Measurements from ENCODE around the gene KCTD3. TPM values are rescaled to one million over a fixed set of nuclear protein-coding genes. Genes with fewer than 3 reads are reported as not detected.

Gene KCTD3
- total and polyA plus RNA-seq, 2 of the 13 experiments (the other 11 are each of a cell fraction or from before 2014, with no cell fraction given): 49.8 to 68.1 TPM

- TF ChIP-seq, protein P1, sequence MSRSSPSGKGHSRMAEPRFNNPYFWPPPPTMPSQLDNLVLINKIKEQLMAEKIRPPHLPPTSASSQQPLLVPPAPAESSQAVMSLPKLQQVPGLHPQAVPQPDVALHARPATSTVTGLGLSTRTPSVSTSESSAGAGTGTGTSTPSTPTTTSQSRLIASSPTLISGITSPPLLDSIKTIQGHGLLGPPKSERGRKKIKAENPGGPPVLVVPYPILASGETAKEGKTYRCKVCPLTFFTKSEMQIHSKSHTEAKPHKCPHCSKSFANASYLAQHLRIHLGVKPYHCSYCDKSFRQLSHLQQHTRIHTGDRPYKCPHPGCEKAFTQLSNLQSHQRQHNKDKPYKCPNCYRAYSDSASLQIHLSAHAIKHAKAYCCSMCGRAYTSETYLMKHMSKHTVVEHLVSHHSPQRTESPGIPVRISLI (CRISPR knock-in tag; IDR thresholded peaks at IDR 0.05; ENCODE audit: borderline replicate concordance): peak; percentile 40; the same call in 1 of the 2 replicates
- TF ChIP-seq SETDB1 (CRISPR knock-in tag; IDR thresholded peaks at IDR 0.05; ENCODE audit: borderline replicate concordance) (no peak), ZNF562 (CRISPR knock-in tag; IDR thresholded peaks at IDR 0.05; ENCODE audit: borderline replicate concordance) (no peak), ONECUT2 (CRISPR knock-in tag; IDR thresholded peaks at IDR 0.05) (no peak), ZFP36L1 (CRISPR knock-in tag; IDR thresholded peaks at IDR 0.05) (no peak), LCORL (IDR thresholded peaks at IDR 0.05) (no peak), LCORL (CRISPR knock-in tag; IDR thresholded peaks at IDR 0.05) (no peak), CCDC6 (CRISPR knock-in tag; IDR thresholded peaks at IDR 0.05) (no peak), TFAP4 (IDR thresholded peaks at IDR 0.05; ENCODE audit: borderline replicate concordance, low read depth) (peak; percentile 63; the same call in 1 of the 2 replicates), ZMAT3 (CRISPR knock-in tag; conservative IDR thresholded peaks at IDR 0.05) (no peak), IRX3 (CRISPR knock-in tag; IDR thresholded peaks at IDR 0.05; ENCODE audit: borderline replicate concordance, low read depth) (no peak), TAF1 (CRISPR knock-in tag; IDR thresholded peaks at IDR 0.05) (no peak), KDM3A (CRISPR knock-in tag; IDR thresholded peaks at IDR 0.05; ENCODE audit: low read depth) (no peak), HBP1 (CRISPR knock-in tag; IDR thresholded peaks at IDR 0.05; ENCODE audit: low read depth) (no peak), ZFX (CRISPR knock-in tag; IDR thresholded peaks at IDR 0.05; ENCODE audit: low read depth) (no peak), TSC22D2 (CRISPR knock-in tag; IDR thresholded peaks at IDR 0.05; ENCODE audit: borderline replicate concordance) (no peak), SAP130 (CRISPR knock-in tag; IDR thresholded peaks at IDR 0.05; ENCODE audit: low read depth) (peak; percentile 45; the same call in 1 of the 2 replicates), ZIK1 (CRISPR knock-in tag; IDR thresholded peaks at IDR 0.05; ENCODE audit: borderline replicate concordance, low read depth) (no peak), ZBTB7B (CRISPR knock-in tag; IDR thresholded peaks at IDR 0.05) (no peak), ZNF124 (CRISPR knock-in tag; IDR thresholded peaks at IDR 0.05) (no peak), ZNF30 (CRISPR knock-in tag; IDR thresholded peaks at IDR 0.05) (no peak), ZNF629 (CRISPR knock-in tag; conservative IDR thresholded peaks at IDR 0.05) (no peak), RFX3 (CRISPR knock-in tag; IDR thresholded peaks at IDR 0.05) (no peak), ZNF335 (CRISPR knock-in tag; IDR thresholded peaks at IDR 0.05) (no peak), HNF4A (CRISPR knock-in tag; IDR thresholded peaks at IDR 0.05) (no peak), TGIF2 (CRISPR knock-in tag; IDR thresholded peaks at IDR 0.05) (no peak), ZNF446 (CRISPR knock-in tag; IDR thresholded peaks at IDR 0.05) (no peak)
- TF ChIP-seq, protein P2, sequence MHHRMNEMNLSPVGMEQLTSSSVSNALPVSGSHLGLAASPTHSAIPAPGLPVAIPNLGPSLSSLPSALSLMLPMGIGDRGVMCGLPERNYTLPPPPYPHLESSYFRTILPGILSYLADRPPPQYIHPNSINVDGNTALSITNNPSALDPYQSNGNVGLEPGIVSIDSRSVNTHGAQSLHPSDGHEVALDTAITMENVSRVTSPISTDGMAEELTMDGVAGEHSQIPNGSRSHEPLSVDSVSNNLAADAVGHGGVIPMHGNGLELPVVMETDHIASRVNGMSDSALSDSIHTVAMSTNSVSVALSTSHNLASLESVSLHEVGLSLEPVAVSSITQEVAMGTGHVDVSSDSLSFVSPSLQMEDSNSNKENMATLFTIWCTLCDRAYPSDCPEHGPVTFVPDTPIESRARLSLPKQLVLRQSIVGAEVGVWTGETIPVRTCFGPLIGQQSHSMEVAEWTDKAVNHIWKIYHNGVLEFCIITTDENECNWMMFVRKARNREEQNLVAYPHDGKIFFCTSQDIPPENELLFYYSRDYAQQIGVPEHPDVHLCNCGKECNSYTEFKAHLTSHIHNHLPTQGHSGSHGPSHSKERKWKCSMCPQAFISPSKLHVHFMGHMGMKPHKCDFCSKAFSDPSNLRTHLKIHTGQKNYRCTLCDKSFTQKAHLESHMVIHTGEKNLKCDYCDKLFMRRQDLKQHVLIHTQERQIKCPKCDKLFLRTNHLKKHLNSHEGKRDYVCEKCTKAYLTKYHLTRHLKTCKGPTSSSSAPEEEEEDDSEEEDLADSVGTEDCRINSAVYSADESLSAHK (CRISPR knock-in tag; IDR thresholded peaks at IDR 0.05; ENCODE audit: borderline replicate concordance): no peak
Observed at GRCh38 chr1:215557992-215558626, 9.0 kb upstream of the KCTD3 start (continued).

All from HepG2 (cell line).